OCI-LY1 (cell line): Measurements from ENCODE around the gene TTC24.

Experiments
- CTCF ChIP-seq: fragments of 200-600 bp; sonication (generic), shearing (Covaris generic); IDR thresholded peaks from 2 replicates; pipeline ENCODE4 v1.5.1; 2017; ENCODE audit warnings: mild to moderate bottlenecking, antibody characterized with exemption, low read length, moderate library complexity, mixed read lengths
- EZH2 ChIP-seq: fragments of 200-600 bp; sonication (generic), shearing (Covaris generic); IDR thresholded peaks from 2 replicates; pipeline ENCODE4 v1.8.0; 2017; ENCODE audit warnings: borderline replicate concordance, mixed run types, mild to moderate bottlenecking, antibody characterized with exemption, low read length, moderate library complexity, mixed read lengths

- TF ChIP-seq CTCF (no peak), EZH2 (no peak)
Measured at GRCh38 chr1:156565519-156565918, 14.0 kb upstream of the TTC24 start.
